ENCODE results near the gene ANKIB1. TPM values are rescaled to one million over a fixed set of nuclear protein-coding genes. Genes with fewer than 3 reads are reported as not detected.

ANKIB1 gene
- total RNA-seq, 4 donors from 2014 or later = 34.1 to 66.1 (median 58.2) TPM

DNA sequence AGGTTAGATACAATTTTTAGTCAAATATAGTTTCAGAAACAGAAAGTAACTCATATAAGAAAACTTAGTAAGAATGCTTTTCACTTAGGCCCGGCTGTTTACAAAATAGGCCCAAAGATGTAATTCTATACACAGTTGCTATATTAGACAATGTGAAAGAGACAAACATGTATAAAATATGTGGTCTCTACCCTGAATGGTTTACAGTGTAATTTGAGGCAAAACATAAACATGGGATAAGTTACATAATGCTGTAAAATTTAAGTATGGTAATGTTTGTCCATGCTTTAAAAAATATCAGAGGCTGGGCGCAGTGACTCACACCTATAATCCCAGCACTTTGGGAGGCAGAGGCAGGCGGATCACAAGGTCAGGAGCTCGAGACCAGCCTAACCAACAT, 18.8 kb upstream of the ANKIB1 start:
- DNase-seq (ENCODE audit: low spot score in 2 of 2) = no peak
- Histone ChIP-seq H3K27ac (no peak overlapping the region), H3K36me3 (peaks cover 63% of the 10 kb centered on the region), H3K9me3 (no peaks in the 10 kb centered on the region), H3K4me3 (no peak overlapping the region), H3K4me1 (no peaks in the 10 kb centered on the region), H3K27me3 (no peaks in the 10 kb centered on the region)
- WGBS = 92% methylated on average over 4 of the region's 4 CpGs
- TF ChIP-seq, protein P1, sequence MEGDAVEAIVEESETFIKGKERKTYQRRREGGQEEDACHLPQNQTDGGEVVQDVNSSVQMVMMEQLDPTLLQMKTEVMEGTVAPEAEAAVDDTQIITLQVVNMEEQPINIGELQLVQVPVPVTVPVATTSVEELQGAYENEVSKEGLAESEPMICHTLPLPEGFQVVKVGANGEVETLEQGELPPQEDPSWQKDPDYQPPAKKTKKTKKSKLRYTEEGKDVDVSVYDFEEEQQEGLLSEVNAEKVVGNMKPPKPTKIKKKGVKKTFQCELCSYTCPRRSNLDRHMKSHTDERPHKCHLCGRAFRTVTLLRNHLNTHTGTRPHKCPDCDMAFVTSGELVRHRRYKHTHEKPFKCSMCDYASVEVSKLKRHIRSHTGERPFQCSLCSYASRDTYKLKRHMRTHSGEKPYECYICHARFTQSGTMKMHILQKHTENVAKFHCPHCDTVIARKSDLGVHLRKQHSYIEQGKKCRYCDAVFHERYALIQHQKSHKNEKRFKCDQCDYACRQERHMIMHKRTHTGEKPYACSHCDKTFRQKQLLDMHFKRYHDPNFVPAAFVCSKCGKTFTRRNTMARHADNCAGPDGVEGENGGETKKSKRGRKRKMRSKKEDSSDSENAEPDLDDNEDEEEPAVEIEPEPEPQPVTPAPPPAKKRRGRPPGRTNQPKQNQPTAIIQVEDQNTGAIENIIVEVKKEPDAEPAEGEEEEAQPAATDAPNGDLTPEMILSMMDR (IDR thresholded peaks at IDR 0.05) = no peak
- TF ChIP-seq POLR2A (IDR thresholded peaks at IDR 0.05) (no peak), EP300 (IDR thresholded peaks at IDR 0.05) (no peak), POLR2AphosphoS5 (IDR thresholded peaks at IDR 0.05) (no peak)

DNA sequence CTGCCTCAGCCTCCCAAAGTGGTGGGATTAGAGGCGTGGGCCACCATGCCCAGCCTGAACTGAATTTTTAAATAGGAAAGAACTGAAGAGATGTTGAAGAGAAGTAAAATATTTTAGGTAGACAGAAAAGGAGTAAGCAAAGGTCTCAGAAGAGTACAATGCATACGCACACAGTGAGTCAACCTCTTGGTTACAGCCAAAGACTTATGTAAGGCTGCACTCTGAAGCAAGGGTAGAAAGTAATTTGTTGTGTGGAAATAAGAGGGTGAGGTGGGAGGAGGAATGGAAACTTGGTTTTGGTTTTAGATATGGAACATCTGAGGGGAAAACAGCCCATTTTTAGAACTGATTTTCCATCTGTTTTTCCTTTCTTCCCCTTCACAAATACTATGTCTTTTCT, 17.7 kb upstream of the ANKIB1 start:
- H3K27ac ChIP-seq = no peak overlapping the region
- TF ChIP-seq POLR2AphosphoS5 (IDR thresholded peaks at IDR 0.05) = no peak
- TF ChIP-seq EP300 (IDR thresholded peaks at IDR 0.05) = no peak
- TF ChIP-seq POLR2A (IDR thresholded peaks at IDR 0.05) = no peak
- TF ChIP-seq, protein P1 (IDR thresholded peaks at IDR 0.05) = no peak
- no peaks in the 10 kb centered on the region for H3K4me1 ChIP-seq
- DNase-seq (ENCODE audit: low spot score in 2 of 2) = no peak
- H3K9me3 ChIP-seq = no peaks in the 10 kb centered on the region
- H3K4me3 ChIP-seq = no peak overlapping the region
- WGBS = 95% methylated on average over 2 of the region's 2 CpGs
- H3K36me3 ChIP-seq = peaks cover 73% of the 10 kb centered on the region
- H3K27me3 ChIP-seq = no peaks in the 10 kb centered on the region

DNA sequence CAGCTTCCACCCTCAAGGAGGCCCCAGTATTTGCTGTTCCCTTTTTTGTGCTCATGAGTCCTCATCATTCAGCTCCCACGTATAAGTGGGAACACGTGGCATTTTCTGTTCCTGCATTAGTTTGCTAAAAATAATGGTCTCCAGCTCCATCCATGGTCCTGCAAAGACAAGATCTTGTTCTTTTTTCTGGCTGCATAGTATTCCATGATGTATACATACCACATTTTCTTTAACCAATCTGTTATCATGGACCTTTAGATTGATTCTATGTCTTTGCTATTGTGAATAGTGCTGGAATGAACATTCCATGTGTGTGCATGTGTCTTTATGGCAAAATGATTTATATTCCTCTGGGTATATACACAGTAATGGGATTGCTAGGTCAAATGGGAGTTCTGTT, 17.0 kb upstream of the ANKIB1 start:
- no peak overlapping the region for H3K27ac ChIP-seq
- H3K4me1 ChIP-seq = no peaks in the 10 kb centered on the region
- H3K36me3 ChIP-seq = peaks cover 76% of the 10 kb centered on the region
- H3K4me3 ChIP-seq = no peak overlapping the region
- DNase-seq (ENCODE audit: low spot score in 2 of 2) = no peak
- H3K9me3 ChIP-seq = no peaks in the 10 kb centered on the region
- TF ChIP-seq POLR2A (IDR thresholded peaks at IDR 0.05) (no peak), POLR2AphosphoS5 (IDR thresholded peaks at IDR 0.05) (no peak), EP300 (IDR thresholded peaks at IDR 0.05) (no peak)
- TF ChIP-seq, protein P1 (IDR thresholded peaks at IDR 0.05) = no peak
- 100% methylated on average over 2 of the region's 2 CpGs for WGBS
- H3K27me3 ChIP-seq = no peaks in the 10 kb centered on the region

- WGBS = 93% methylated on average over 2 of the region's 2 CpGs
- DNase-seq (ENCODE audit: low spot score in 2 of 2) = no peak
- Histone ChIP-seq H3K4me1 (no peaks in the 10 kb centered on the region), H3K27me3 (no peaks in the 10 kb centered on the region), H3K4me3 (no peak overlapping the region), H3K27ac (no peak overlapping the region), H3K9me3 (no peaks in the 10 kb centered on the region), H3K36me3 (peaks cover 76% of the 10 kb centered on the region)
- no peak for TF ChIP-seq POLR2A (IDR thresholded peaks at IDR 0.05)
- TF ChIP-seq POLR2AphosphoS5 (IDR thresholded peaks at IDR 0.05) = no peak
These were observed 15.2 kb upstream of the ANKIB1 start for GRCh38 chr7:92230547-92230946.

GRCh38 chr7:92242972-92243371, 2.8 kb upstream of the ANKIB1 start:
- TF ChIP-seq, protein P1 (IDR thresholded peaks at IDR 0.05) = no peak
- TF ChIP-seq POLR2A (IDR thresholded peaks at IDR 0.05) (no peak), EP300 (IDR thresholded peaks at IDR 0.05) (no peak), POLR2AphosphoS5 (IDR thresholded peaks at IDR 0.05) (no peak)
- no peaks in the 10 kb centered on the region for H3K27me3 ChIP-seq
- no peaks in the 10 kb centered on the region for H3K9me3 ChIP-seq
- H3K4me3 ChIP-seq = no peak overlapping the region
- WGBS = 95% methylated on average over 6 of the region's 6 CpGs
- H3K27ac ChIP-seq = no peak overlapping the region
- H3K4me1 ChIP-seq = peaks cover 29% of the 10 kb centered on the region
- peaks cover 20% of the 10 kb centered on the region for H3K36me3 ChIP-seq
- DNase-seq (ENCODE audit: low spot score in 2 of 2) = no peak

All from suprapubic skin (tissue), 4 donors.